CD4-positive, alpha-beta T cell (primary cell): ENCODE data around the gene FOXC2. TPM values are rescaled to one million over a fixed set of nuclear protein-coding genes. Genes with fewer than 3 reads are reported as not detected.

Experiments
- ATAC-seq: fragments of 200-7000 bp; cut with Tn5 transposase; one replicate; pipeline ENCODE4 v1.10.0; 2022; ENCODE audit warnings: mild to moderate bottlenecking; ENCODE audit not compliant: poor library complexity
- CTCF ChIA-PET: fragments of 350-600 bp; sonication (Branson Sonifier 250); formaldehyde crosslinking; loops from one replicate; lab custom pipeline; 2021; ENCODE audit warnings: antibody characterized with exemption, inconsistent platforms; lab: Charles Lee
- POLR2A ChIA-PET: fragments of 350-600 bp; sonication (Branson Sonifier 250); formaldehyde crosslinking; loops from one replicate; lab custom pipeline; 2021; ENCODE audit warnings: antibody characterized with exemption, inconsistent platforms; lab: Charles Lee
- DNase-seq, 14 experiments: peaks; one replicate each; pipeline ENCODE4 v3.0.0-alpha.2; 2013 to 2020; ENCODE audit warnings: mixed read lengths in 2 of 14
- H3K27ac ChIP-seq, 2 donors: one replicate each; pipeline versions ENCODE4 v1.5.1 to v1.7.0; 2013; ENCODE audit warnings: low read length in 2 of 2, low read depth in 1 of 2, mild to moderate bottlenecking in 1 of 2
- H3K27me3 ChIP-seq, 2 experiments: 1 replicate in 1 of 2; 2 replicates in 1 of 2; pipeline versions ENCODE4 v1.6.1 to v1.7.0; 2013; ENCODE audit warnings: low read length in 2 of 2, control low read depth in 1 of 2, mild to moderate bottlenecking in 1 of 2, moderate library complexity in 1 of 2; ENCODE audit not compliant: insufficient read depth in 2 of 2, control insufficient read depth in 1 of 2
- H3K36me3 ChIP-seq: one replicate; pipeline ENCODE4 v1.6.1; 2013; ENCODE audit warnings: low read length, control low read depth; ENCODE audit not compliant: insufficient read depth
- H3K4me1 ChIP-seq: one replicate; pipeline ENCODE4 v1.6.1; 2013; ENCODE audit warnings: low read length, control low read depth; ENCODE audit not compliant: insufficient read depth
- H3K4me3 ChIP-seq: one replicate; pipeline ENCODE4 v1.5.1; 2013; ENCODE audit warnings: mild to moderate bottlenecking, low read length, moderate library complexity
- H3K9me3 ChIP-seq, 2 experiments: 1 replicate in 1 of 2; 2 replicates in 1 of 2; pipeline versions ENCODE4 v1.6.1 to v1.7.0; 2013; ENCODE audit warnings: low read length in 2 of 2, mild to moderate bottlenecking in 2 of 2, control low read depth in 1 of 2, moderate library complexity in 1 of 2; ENCODE audit not compliant: control insufficient read depth in 1 of 2, insufficient read depth in 1 of 2
- H3K27ac Mint-ChIP-seq: one replicate; pipeline ENCODE4 v1.8.0; 2020; ENCODE audit warnings: mixed read lengths
- H3K27me3 Mint-ChIP-seq: one replicate; pipeline ENCODE4 v1.8.0; 2021; ENCODE audit warnings: mixed read lengths
- H3K36me3 Mint-ChIP-seq: one replicate; pipeline ENCODE4 v1.8.0; 2021; ENCODE audit warnings: low read depth, mixed read lengths
- H3K4me1 Mint-ChIP-seq: one replicate; pipeline ENCODE4 v1.8.0; 2021; ENCODE audit warnings: low read depth, mixed read lengths
- H3K4me3 Mint-ChIP-seq: one replicate; pipeline ENCODE4 v1.8.0; 2020; ENCODE audit warnings: mild to moderate bottlenecking, mixed read lengths
- H3K9me3 Mint-ChIP-seq: one replicate; pipeline ENCODE4 v1.8.0; 2020; ENCODE audit warnings: mixed read lengths
- CTCF ChIP-seq: fragments of 200-600 bp; IDR thresholded peaks from one replicate; pipeline ENCODE4 v1.8.0; 2022; ENCODE audit warnings: antibody characterized with exemption, mild to moderate bottlenecking
- intact Hi-C, 2 experiments: fragments of 100-400 bp; cut with DNase I in 1 of 2; cut with micrococcal nuclease in 1 of 2; formaldehyde crosslinking; loops; one replicate each; pipeline versions ENCODE4 v1.15.1 to v1.9.0; 2023 to 2025; cut with DNase I, micrococcal nuclease
- total RNA-seq, 174 experiments: library from RNA in 2 of 174; stranded (reverse) in 2 of 174; gene quantifications; one replicate each; pipeline ENCODE4 v1.2.3 and lab custom pipeline; 2021 to 2026

The FOXC2 gene
- total RNA-seq, 2 experiments from 2014 or later = 0.11 to 0.19 TPM

GRCh38 chr16:86597880-86598606, 31.4 kb downstream of the FOXC2 start:
- H3K4me1 Mint-ChIP-seq = peaks cover 7% of the 10 kb centered on the region
- no peaks in the 10 kb centered on the region for H3K4me1 ChIP-seq
- H3K27ac Mint-ChIP-seq = no peak overlapping the region
- H3K27me3 Mint-ChIP-seq = peaks cover 53% of the 10 kb centered on the region
- H3K36me3 ChIP-seq = no peaks in the 10 kb centered on the region
- ATAC-seq (no peak), DNase-seq (no peak)
- no peak overlapping the region for H3K27ac ChIP-seq
- ChIA-PET POLR2A (no interaction called here), CTCF (no interaction called here)
- no peaks in the 10 kb centered on the region for H3K36me3 Mint-ChIP-seq
- no peaks in the 10 kb centered on the region for H3K9me3 ChIP-seq
- intact Hi-C loops = no loop called here
- H3K4me3 Mint-ChIP-seq = no peak overlapping the region
- no peak for TF ChIP-seq CTCF
- no peaks in the 10 kb centered on the region for H3K9me3 Mint-ChIP-seq
- no peak overlapping the region for H3K4me3 ChIP-seq
- H3K27me3 ChIP-seq = peaks cover 13 to 14% of the 10 kb centered on the region in 2 experiments

GRCh38 chr16:86598607-86599565, 32.3 kb downstream of the FOXC2 start:
- ChIA-PET CTCF (no interaction called here), POLR2A (no interaction called here)
- intact Hi-C loops = no loop called here
- Mint-ChIP-seq H3K27ac (no peak overlapping the region), H3K27me3 (peaks cover 45% of the 10 kb centered on the region), H3K9me3 (no peaks in the 10 kb centered on the region), H3K4me1 (no peaks in the 10 kb centered on the region), H3K36me3 (no peaks in the 10 kb centered on the region), H3K4me3 (no peak overlapping the region)
- Histone ChIP-seq H3K36me3 (no peaks in the 10 kb centered on the region), H3K4me1 (no peaks in the 10 kb centered on the region), H3K27ac (no peak overlapping the region), H3K27me3 (peaks cover 5 to 6% of the 10 kb centered on the region in 2 experiments), H3K4me3 (no peak overlapping the region), H3K9me3 (no peaks in the 10 kb centered on the region)
- ATAC-seq (no peak), DNase-seq (no peak)
- no peak for TF ChIP-seq CTCF

- Mint-ChIP-seq H3K4me3 (no peak overlapping the region), H3K36me3 (no peaks in the 10 kb centered on the region), H3K27ac (no peak overlapping the region), H3K4me1 (peaks cover 8% of the 10 kb centered on the region), H3K9me3 (no peaks in the 10 kb centered on the region), H3K27me3 (peaks cover 52% of the 10 kb centered on the region)
- Histone ChIP-seq H3K9me3 (peaks cover 0 to 6% of the 10 kb centered on the region in 2 experiments), H3K4me3 (no peak overlapping the region), H3K4me1 (peaks cover 3% of the 10 kb centered on the region), H3K27ac (no peak overlapping the region), H3K27me3 (peaks cover 5% of the 10 kb centered on the region in 2 experiments), H3K36me3 (no peaks in the 10 kb centered on the region)
- DNase-seq (no peak), ATAC-seq (no peak)
- TF ChIP-seq CTCF = no peak
- CTCF ChIA-PET = no interaction called here
- intact Hi-C loops = no loop called here
- POLR2A ChIA-PET = no interaction called here
Observed at GRCh38 chr16:86601356-86601755, 34.7 kb downstream of the FOXC2 start.
